Measurements from ENCODE around the gene BATF3.

DNA sequence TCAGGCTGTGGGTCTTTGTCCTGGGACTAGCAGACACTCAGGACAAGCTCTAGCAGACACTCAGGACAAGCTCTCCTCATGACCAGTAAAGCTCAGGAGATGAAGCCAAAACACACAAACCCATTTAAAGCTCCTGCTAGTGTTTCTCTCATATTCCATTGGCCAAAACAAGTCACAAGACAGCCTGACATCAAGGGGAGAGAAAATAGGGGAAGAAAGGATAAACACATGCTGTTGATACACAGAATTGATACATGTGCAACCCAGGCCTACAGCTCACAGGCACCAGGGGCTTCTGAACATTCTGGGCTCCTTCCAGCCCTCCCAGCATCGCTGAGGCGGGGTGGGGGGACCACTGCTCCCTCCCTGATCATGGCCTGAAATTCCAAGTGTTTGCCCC, 55.8 kb downstream of the BATF3 start:
- TF ChIP-seq CTCF (IDR thresholded peaks at IDR 0.05) = no peak
- TF ChIP-seq POLR2A (IDR thresholded peaks at IDR 0.05) = no peak
